HG02588 (cell line): ENCODE results near the gene KRTAP12-3.
"Not testable (repeated sequence)": the region's sequence is repeated elsewhere in the genome, so short reads cannot be mapped to it uniquely, and the experiment has no call there.

ENCODE experiments used
- ATAC-seq: cut with Tn5 transposase; IDR thresholded peaks from one replicate; pipeline ENCODE4 v1.9.1; 2021; ENCODE audit warnings: mild to moderate bottlenecking, moderate library complexity; ENCODE audit not compliant: unreplicated experiment

The KRTAP12-3 gene

DNA sequence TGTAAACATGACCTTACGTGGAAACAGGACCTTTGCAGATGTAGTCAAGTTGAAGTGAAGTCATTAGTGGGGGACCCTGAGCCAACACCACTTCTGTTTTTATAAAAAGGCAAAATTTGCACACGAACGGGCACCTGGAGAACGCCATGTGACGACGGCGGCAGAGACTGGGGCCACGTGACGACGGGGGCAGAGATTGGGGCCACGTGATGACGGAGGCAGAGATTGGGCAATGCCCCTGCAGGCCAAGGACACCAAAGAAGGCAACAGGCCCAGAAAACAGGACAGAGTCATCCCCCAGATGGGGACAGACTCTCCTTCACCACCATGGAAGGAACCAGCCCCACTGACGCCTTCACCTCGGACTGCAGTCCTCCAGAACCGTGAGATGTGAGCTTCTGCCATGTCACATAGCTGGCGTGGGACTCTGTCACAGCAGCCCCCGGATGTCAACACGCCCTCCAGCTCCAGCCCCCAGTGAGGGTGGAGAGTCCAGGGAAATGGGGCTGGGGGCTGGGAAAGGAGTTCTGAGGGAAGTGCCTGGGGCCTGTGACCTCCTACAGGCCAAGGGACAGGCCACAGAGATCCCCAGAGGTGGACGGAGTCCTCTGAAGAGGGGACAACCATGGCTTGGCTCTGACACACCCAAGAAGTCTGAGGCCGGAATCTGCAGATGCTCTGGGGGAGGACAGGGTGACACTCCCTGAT lies 7.3 kb upstream of the KRTAP12-3 start:
- no peak for ATAC-seq

DNA sequence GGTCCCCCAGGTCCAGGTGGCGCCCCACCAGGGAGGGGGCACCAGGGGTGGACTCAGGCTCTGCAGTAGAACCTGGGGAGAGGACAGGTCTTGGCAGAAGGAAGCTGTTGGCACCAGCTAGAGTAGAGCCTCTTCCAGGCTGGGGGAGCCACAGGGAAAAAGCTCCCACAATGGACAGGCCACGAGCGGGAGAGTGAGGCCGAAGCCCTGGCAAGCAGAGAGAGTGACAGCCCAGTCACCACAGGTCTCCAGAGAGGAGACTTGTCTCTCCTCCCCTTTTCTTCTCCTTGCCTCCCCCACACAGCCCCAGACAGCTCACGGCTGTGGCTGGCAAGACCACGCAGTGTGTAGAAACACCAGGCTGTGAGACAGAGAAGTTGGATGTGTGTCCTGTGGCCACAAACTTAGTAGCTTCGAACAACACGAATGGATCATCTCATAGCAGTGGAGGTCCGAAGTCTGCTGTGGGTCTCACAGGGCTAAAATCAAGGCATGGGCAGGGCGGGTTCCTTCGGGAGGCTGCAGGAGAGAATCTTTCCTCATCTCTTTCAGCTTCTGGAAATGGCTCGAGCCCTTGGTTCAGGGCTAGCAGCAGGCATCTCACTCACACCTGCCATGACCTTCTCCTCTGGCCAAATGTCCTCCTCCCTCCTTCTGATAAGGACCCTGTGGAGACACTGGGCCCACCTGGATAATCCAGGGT lies 6.6 kb upstream of the KRTAP12-3 start:
- no peak for ATAC-seq

DNA sequence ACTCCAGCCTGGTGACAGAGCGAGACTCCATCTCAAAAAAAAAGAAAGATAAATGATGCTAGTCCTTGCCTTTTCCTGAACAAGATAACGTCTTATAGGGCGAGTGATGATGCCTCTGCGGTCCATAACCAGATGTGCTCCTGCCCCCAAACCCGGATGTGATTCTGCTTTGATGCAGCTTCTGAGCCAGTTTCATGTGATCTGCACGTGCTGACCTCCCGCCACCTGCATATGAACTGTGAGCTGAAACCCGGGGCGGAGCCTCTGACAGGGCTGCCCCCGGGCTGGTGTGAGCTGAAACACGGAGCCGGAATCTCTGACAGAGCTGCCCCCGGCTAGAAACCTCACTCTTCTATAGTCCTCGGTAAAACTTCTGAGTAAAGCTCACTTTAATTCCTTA lies 4.6 kb upstream of the KRTAP12-3 start:
- no peak for ATAC-seq

DNA sequence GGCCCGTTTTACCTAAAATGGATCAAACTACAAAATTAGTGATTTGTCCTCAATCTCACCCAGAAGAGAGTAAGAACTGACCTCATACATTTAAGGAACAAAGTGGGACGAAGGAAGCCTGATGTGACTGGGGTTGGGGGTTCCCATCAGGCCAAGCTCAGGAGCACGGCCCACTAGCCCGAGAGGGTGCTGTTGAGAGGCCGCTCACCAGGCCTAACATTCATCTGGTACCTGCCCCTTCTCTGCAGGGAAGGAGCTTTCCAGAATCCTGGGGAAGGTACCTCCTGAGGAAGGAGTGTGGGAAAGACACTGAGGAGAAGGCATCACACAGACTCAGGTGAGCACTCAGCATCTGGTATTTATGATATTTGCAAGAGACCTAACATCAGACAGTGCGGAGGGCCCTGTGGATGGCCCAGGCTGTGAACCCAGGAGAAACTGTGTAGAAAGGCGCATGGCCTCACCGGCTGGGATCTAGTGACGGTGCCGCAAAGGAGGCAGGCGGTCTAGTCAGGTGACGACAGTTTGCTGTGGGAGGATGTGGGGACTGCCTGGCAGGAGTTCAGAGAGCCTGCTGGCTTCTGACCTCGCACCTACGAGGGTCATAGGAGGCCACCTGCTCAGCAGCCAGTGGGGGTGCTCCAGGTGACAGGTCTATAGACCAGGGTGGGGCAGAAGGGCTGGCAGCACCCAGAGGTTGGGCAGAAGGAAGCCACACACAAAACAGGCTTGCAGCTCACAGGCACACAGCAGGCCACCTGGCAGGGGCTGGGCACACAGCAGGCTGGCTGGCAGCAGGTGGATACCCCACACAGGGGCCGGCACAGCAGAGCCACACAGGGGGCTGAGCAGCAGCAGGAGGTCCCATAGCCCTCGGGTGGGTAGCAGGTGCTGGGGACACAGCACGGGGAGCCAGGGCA lies 3.8 kb upstream of the KRTAP12-3 start:
- ATAC-seq: no peak

DNA sequence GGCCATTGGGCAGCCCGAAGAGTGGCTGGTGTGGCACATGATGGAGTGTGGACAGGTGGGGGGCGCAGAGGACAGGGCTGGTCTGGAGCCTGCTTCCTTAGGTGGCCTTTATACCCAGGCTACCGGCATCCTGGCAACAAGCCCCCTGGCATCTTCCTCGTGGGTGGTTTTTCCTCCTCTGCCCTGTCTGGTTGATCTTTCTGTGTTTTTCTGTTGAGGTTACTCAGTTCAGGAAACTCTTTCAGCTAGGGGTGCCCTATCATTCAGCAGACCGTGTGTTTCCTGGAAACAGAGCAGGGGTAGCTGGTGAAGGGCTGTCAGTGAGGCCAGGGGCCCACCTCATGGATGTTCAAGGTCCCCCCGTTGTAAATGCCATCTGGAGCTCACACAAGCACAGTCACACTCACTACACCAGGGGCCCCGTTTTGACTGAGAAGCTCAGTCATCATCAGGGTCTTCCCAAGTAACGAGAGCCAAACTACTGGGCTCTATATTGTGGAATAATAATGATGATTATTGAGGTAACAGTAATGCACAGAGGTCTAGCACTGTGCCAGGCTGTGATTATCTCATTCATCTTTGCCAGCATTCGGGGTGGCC lies 3.1 kb upstream of the KRTAP12-3 start, which contains the start of gene KRTAP12-4:
KRTAP12-4 (minus strand) TSS at position 84 of the 600 bp plus-strand sequence; CDS start at position 39, 45 bp downstream.
- no peak for ATAC-seq

DNA sequence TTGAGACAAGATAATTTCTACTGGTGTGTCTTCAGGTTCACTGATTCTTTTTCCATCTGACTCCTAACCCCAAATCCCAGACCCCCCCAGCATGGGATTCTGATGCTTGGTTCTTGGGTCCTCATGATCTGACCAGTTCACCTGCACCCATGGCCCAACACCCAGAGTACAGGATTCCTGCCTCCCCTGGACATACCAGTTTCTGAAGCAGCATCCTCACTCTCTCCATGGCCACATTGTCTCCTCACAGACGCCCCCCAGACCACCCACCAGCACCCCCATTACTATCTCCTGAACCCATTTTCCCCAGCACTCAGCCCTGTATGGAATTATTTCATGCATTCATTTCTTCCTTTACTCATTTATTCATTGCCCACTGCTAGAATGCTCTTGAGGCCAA lies 864 bp upstream of the KRTAP12-3 start:
- no peak for ATAC-seq

DNA sequence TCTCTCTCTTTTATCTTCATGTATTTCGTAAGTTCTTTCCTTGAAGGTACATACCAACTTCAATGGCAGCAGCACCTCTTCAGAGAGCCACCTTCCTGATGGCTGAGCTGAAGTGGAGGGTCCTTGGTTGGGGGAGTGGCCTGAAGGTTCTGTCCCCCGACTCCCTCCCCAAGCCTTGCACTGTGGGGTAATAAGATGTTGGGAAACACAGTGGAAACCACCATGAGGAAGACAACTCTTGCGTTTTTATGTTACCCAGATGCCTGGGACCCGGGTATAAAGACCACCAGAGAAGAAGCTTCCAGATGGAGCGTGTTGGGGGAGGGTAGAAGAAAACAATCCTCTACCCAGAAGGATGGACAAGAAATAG lies 794 bp downstream of the KRTAP12-3 start:
- ATAC-seq: no peak

DNA sequence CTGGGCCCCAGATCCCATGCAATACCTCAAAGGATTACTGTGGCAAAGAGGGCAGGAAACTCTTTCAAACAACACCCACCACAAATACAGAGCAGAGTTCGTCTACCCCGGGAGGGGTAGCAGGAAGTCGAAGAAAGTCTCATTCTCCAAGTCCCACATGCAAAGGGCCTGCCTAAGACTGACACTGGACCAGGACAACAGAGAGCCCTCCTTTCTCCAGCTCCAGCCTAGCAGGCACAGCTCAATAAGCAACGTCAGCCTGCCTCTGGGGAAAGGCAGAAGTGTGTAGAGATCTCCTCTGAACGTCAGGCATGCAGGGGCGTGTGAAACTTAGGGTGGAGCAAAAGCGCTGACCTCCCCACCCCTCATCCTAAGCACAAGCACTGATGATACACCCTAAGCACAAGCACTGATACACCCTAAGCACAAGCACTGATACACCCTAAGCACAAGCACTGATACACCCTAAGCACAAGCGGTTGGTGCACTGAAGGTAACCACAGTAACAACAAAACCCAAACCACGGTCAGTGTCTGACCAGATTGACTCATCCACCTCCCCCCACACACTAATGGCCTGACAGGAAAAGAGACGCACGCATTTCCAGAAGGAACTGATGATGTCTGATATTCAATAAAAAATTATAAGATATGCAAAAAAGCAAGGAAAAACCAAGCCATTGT lies 1.3 kb downstream of the KRTAP12-3 start:
- ATAC-seq: no peak

DNA sequence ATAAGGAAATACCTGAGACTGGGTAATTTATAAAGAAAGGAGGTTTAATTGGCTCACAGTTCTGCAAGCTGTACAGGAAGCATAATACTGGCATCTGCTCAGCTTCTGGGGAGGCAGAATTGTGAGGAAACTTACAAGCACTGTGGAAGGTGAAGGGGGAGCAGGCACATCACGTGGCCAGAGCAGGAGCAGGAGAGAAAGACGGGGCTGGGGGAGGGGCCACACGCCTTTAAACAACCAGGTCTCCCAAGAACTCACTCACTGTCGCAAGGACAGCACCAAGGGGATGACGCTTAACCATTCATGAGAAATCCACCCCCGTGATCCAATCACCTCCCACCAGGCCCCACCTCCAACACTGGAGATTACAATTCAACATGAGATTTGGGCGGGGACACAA lies 3.8 kb downstream of the KRTAP12-3 start:
- ATAC-seq: not testable (repeated sequence)

DNA sequence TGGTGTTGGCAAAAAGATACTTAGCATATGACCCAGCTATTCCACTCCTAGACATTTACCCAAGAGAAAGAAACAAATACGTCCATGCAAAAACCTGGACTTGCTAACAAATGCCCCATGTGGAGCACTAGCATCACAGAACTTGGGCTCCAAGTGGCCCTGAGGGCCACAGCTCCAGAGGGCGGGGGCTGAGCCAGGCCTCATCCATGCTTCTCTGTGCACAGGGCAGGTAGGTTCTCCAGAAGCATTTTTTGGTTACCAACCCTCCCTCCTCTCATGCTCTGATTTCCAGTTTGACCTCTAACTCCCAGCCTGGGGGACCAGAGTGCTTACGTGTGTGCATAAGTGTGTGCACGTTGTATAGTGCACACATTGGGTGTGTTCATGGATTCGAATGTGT lies 7.0 kb downstream of the KRTAP12-3 start:
- no peak for ATAC-seq

DNA sequence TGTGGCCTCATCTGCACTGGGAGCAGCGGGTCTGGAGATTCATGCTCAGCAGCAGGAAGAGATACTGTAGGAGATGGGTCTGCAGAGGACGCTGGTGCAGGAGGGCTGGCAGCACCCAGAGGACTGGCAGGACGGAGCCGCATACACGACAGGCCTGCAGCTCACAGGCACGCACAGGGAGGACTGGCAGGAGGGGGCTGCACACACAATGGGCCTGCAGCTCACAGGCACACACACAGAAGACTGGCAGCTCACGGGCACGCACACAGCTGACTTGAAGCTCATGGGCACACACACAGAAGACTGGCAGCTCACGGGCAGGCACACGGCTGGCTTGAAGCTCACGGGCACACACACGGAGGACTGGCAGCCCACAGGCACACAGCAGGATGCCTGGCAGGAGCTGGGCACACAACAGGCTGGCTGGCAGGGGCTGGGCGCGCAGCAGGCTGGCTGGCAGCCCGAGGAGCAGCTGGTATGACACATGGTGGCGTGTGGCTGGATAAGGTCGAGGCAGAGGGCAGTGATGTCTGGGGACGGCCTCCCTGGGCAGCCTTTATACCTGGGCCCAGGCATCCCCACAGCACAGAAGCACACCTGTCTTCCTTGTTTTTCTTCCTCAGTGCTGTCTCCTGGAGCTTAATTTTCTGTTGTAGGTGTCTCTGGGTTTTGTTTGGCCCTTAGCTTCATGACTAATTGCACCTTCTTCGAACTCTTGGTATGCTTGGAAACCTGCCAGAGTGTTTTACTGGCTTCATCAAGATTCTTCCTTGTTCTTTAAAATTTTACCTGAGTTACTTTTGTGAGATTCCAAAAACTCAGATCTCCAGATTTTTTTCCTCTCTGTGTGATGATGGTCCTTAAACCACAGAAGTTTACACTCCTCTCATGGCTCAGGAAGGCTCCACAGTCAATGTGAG lies 8.9 kb downstream of the KRTAP12-3 start, which contains the start of gene KRTAP12-2:
KRTAP12-2 (minus strand) TSS at position 527 of the 920 bp plus-strand sequence; CDS start at position 486, 41 bp downstream.
- no peak for ATAC-seq

DNA sequence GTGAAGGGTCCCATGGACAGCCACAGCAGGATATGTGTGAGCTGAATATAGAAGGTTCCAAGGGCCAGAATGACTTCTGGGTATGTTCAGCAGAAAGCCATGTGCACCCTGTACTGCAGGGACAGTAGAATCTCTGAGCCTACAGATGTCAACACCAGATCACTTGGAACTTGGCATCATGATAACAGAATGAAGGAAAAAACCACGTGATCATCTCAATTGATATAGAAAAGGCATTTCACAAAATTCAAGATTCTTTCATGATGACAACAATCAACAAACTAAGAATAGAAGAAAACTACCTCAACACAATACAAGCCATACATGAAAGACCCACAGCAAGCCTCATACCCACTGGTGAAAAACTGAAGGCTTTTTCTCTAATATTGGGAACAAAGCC lies 9.9 kb downstream of the KRTAP12-3 start:
- no peak for ATAC-seq

DNA sequence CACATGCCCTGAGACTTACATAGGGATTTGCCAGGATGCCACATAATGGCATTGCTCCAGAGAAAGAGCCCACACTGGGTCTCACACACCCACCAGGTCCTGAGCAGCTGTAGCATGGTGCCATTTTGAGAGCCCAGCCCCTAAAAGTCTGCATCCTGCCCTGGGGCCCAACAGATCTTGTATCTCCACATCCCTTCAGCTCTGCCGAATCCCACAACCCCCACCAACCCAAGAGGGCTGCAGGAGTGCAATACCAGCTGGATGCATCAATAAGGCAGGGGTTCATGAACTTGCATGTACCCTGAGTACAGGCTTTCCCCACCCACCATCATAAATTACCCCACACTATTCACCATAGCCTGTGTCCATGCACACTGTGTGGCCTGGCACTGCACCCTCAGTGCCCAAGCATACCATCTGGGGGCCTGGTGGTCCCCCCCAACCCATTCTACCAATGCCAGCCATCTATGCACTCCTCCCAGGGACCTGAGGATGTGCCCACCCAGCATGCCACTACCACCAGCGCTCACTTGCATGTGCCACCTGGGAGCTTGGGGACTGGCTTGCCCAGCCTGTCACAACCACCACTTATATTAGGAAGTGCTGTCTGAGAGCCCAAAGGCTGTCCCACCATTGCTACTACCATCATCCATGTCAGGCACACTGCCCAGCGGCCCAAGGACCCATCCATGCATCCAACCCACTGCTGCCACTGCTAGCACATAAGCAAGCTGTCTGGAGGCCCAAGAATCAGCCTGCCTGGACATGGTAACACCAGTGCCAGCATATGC lies 13.1 kb downstream of the KRTAP12-3 start:
- ATAC-seq: no peak

DNA sequence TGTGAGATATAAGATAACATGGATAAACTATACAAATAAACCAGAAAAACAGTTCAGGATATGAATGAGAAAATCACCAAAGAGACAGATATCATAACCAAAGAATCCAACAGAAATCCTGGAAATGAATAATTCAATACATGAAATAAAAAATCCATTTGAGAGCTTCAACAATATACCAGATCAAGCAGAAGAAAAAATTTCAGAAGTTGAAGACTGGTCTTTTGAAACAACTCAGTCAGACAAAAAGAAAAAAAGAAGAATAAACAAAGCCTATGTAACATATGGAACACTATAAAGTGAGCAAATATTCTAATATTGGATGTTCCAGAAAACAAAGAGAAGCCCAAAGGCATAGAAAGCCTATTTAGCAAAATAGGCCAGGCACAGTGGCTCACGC lies 14.2 kb downstream of the KRTAP12-3 start:
- ATAC-seq: no peak

DNA sequence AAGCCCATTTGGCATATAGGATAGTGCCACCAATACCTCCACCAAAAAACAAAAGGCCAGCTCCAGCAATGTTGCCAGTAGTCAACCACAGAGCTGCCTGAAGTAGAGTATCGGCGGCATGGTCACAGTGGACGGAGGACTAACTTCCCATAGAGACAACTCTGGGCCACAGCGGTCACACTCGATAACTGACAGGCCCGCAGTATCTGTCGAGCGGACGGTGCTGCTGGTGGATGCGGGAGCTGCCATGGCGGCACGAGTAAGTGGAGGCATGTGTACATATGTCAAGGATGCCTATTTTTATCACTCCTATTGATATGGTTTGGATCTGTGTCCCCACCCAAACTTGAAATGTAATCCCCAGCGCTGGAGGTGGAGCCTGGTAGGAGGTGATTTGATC lies 20.1 kb downstream of the KRTAP12-3 start:
- ATAC-seq: no peak

DNA sequence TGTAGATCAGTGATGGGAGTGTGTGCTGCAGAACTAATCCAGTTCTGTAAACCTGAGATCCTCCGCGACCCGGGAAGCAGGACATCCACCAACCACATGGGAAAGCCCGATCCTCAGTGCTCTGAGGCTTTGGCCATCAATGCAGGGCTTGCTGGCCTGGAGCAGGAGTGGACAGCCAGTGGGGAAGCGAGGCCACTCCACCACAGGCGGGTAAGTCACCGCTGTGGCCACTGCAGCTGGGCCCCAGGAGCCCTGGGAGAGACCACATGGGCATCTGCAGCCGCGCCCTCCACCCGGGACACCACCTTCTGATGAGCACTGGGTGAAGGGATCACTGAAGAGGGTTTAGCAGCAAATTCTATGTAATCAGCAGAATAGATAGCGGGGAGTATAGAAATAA lies 23.4 kb downstream of the KRTAP12-3 start:
- ATAC-seq: no peak

DNA sequence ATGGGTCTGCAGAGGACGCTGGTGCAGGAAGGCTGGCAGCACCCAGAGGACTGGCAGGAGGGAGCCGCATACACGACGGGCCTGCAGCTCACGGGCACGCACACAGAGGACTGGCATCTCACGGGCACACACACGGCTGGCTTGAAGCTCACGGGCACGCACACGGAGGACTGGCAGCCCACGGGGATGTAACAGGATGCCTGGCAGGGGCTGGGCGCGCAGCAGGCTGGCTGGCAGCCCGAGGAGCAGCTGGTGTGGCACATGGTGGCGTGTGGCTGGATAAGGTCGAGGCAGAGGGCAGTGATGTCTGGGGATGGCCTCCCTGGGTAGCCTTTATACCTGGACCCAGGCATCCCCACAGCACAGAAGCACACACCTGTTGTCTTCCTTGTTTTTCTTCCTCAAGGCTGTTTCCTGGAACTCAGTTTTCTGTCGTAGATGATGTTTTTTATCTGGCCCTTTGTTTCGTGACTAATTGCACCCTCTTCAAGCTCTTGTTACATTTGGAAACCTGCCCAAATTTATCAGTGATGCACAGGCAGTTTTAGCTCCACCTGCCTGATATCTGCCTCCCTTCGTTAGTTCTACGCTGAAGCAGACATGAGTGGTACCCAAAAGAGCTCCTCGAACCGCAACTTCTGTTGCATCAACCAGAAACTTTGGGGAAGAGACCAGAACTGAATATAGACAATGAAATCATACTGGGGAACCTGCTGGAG lies 24.3 kb downstream of the KRTAP12-3 start, which contains the start of gene KRTAP12-1:
KRTAP12-1 (minus strand) TSS at position 303 of the 719 bp plus-strand sequence; CDS start at position 263, 40 bp downstream.
- no peak for ATAC-seq
